Measurements from ENCODE around the gene ADAM22.

The ADAM22 gene

GRCh38 chr7:88167223-88167622 lies 233.2 kb downstream of the ADAM22 start:
- TF ChIP-seq CTCF (IDR thresholded peaks at IDR 0.05; ENCODE audit: low read depth, low read length): no peak
- H3K4me1 ChIP-seq: peaks cover 7% of the 10 kb centered on the region
- DNase-seq: peak; percentile 48
- no peak overlapping the region for H3K4me3 ChIP-seq (ENCODE audit: low read depth, low read length)
- no peaks in the 10 kb centered on the region for H3K27me3 ChIP-seq
- no peaks in the 10 kb centered on the region for H3K9me3 ChIP-seq
- no peaks in the 10 kb centered on the region for H3K36me3 ChIP-seq

DNA sequence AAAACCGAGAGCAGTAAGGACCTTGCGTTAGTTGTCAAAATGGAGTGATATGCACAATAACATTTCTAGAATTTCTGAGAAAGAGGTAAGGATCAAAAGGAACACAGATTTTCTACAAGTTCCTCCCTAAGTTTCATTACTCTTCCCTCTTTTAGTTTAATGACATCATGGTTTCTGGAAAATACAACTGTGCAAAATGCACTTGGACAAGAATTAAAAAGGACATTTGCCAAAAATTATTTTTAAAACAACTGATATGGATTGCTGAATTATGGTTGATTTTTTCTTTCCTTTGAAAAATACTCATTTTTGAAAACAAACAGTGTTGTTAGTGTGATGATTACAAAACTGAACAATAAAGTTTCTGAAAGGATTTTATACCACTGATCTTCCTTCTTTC lies 233.7 kb downstream of the ADAM22 start:
- TF ChIP-seq CTCF (IDR thresholded peaks at IDR 0.05; ENCODE audit: low read depth, low read length): no peak
- H3K27me3 ChIP-seq: no peaks in the 10 kb centered on the region
- no peak for DNase-seq
- H3K4me3 ChIP-seq (ENCODE audit: low read depth, low read length): no peak overlapping the region
- no peaks in the 10 kb centered on the region for H3K36me3 ChIP-seq
- H3K9me3 ChIP-seq: no peaks in the 10 kb centered on the region
- peaks cover 7% of the 10 kb centered on the region for H3K4me1 ChIP-seq

- DNase-seq: no peak
- Histone ChIP-seq H3K4me3 (ENCODE audit: low read depth, low read length) (no peak overlapping the region), H3K4me1 (peaks cover 7% of the 10 kb centered on the region), H3K36me3 (no peaks in the 10 kb centered on the region), H3K27me3 (no peaks in the 10 kb centered on the region), H3K9me3 (no peaks in the 10 kb centered on the region)
- TF ChIP-seq CTCF (IDR thresholded peaks at IDR 0.05; ENCODE audit: low read depth, low read length): peak; percentile 65
These were observed 235.8 kb downstream of the ADAM22 start for GRCh38 chr7:88169717-88170320.

- Histone ChIP-seq H3K4me3 (ENCODE audit: low read depth, low read length) (no peak overlapping the region), H3K4me1 (no peaks in the 10 kb centered on the region; the same call in 1 of the 2 replicates), H3K27me3 (no peaks in the 10 kb centered on the region), H3K36me3 (no peaks in the 10 kb centered on the region), H3K9me3 (no peaks in the 10 kb centered on the region)
- no peak for DNase-seq
- TF ChIP-seq CTCF (IDR thresholded peaks at IDR 0.05; ENCODE audit: low read depth, low read length): no peak
These were observed 238.8 kb downstream of the ADAM22 start for GRCh38 chr7:88172842-88173241.

DNA sequence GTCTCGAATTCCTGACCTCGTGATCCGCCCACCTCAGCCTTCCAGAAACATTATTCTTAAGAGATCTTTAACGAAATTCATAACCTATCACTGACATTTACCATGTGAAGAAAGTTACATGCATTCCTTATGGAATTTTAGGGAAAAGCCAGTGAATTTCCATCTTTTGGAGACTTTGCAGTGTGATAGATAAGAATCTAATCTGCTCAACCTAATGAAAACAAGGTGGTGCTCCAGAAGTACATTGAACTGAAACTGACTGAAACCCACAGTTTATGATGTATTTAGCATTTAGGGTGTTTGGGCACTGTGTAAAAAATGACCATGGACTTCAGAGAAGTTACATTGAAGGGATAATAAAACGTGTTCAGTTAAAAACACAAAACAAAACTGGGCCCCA lies 242.1 kb downstream of the ADAM22 start:
- no peak for DNase-seq
- Histone ChIP-seq H3K36me3 (no peaks in the 10 kb centered on the region), H3K4me3 (ENCODE audit: low read depth, low read length) (no peak overlapping the region), H3K4me1 (no peaks in the 10 kb centered on the region; the same call in 1 of the 2 replicates), H3K27me3 (no peaks in the 10 kb centered on the region), H3K9me3 (no peaks in the 10 kb centered on the region)
- no peak for TF ChIP-seq CTCF (IDR thresholded peaks at IDR 0.05; ENCODE audit: low read depth, low read length)

DNA sequence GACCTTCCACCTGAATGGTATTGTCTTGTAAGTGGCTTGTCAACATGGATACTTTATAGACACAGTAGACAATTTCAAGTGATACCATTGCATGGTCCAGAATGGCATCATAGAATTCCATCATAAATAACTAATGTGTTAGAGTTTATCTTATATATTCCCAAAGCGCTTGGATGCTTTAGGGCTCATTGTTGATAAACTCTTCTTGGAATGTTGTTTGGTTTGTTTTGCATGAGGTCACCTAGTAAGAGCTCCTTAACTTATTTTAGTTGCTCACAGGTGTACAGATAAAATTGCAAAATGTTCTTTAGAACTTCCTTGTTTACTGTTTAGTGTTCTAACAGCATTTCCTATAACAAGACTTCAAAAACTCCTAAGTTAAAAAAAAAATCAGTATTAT lies 249.0 kb downstream of the ADAM22 start:
- no peaks in the 10 kb centered on the region for H3K27me3 ChIP-seq
- H3K9me3 ChIP-seq: no peaks in the 10 kb centered on the region
- no peak overlapping the region for H3K4me3 ChIP-seq (ENCODE audit: low read depth, low read length)
- DNase-seq: no peak
- H3K4me1 ChIP-seq: no peaks in the 10 kb centered on the region
- H3K36me3 ChIP-seq: no peaks in the 10 kb centered on the region; the same call in 1 of the 2 replicates
- no peak for TF ChIP-seq CTCF (IDR thresholded peaks at IDR 0.05; ENCODE audit: low read depth, low read length)

All from BE2C (cell line).